Neural crest cell (in vitro differentiated cells): ENCODE results near the gene PLEKHM2. TPM values are rescaled to one million over a fixed set of nuclear protein-coding genes. Genes with fewer than 3 reads are reported as not detected.
A peak's percentile ranks its signal among the peaks of the same experiment; 100 is the strongest.

Source experiments
- DNase-seq: peaks from one replicate; pipeline ENCODE4 v3.0.0; 2021; ENCODE audit warnings: low read depth, mixed read lengths, low spot score
- H3K27ac Mint-ChIP-seq: one replicate; pipeline ENCODE4 v1.8.0; 2021; ENCODE audit warnings: mild to moderate bottlenecking, mixed read lengths; ENCODE audit not compliant: unreplicated experiment
- H3K27me3 Mint-ChIP-seq: 2 replicates; pipeline ENCODE4 v1.8.0; 2021; ENCODE audit warnings: low read depth, mild to moderate bottlenecking, mixed read lengths
- H3K36me3 Mint-ChIP-seq: 2 replicates; pipeline ENCODE4 v1.8.0; 2021; ENCODE audit warnings: low read depth, mild to moderate bottlenecking, mixed read lengths
- H3K4me1 Mint-ChIP-seq: 2 replicates; pipeline ENCODE4 v1.8.0; 2021; ENCODE audit warnings: mixed read lengths
- H3K4me3 Mint-ChIP-seq: one replicate; pipeline ENCODE4 v1.8.0; 2021; ENCODE audit warnings: mild to moderate bottlenecking, mixed read lengths
- H3K9me3 Mint-ChIP-seq: 2 replicates; pipeline ENCODE4 v1.8.0; 2021; ENCODE audit warnings: mixed read lengths
- total RNA-seq: library from RNA; stranded (reverse); gene quantifications from 2 replicates; pipeline ENCODE4 v1.2.1, GENCODE V29; 2021
- TF ChIP-seq, protein P1 (sequence below): fragments of 200-600 bp; sonication (generic); conservative IDR thresholded peaks from 2 replicates; pipeline ENCODE4 v1.5.0; 2021; ENCODE audit warnings: antibody characterized with exemption, mild to moderate bottlenecking

Gene PLEKHM2
- total RNA-seq, 1 donor from 2014 or later = 64.5 TPM

- Mint-ChIP-seq H3K4me1 (peaks cover 8% of the 10 kb centered on the region), H3K27ac (peak overlapping the region; percentile 84), H3K9me3 (no peaks in the 10 kb centered on the region), H3K36me3 (no peaks in the 10 kb centered on the region), H3K27me3 (no peaks in the 10 kb centered on the region), H3K4me3 (no peak overlapping the region)
- TF ChIP-seq, protein P1, sequence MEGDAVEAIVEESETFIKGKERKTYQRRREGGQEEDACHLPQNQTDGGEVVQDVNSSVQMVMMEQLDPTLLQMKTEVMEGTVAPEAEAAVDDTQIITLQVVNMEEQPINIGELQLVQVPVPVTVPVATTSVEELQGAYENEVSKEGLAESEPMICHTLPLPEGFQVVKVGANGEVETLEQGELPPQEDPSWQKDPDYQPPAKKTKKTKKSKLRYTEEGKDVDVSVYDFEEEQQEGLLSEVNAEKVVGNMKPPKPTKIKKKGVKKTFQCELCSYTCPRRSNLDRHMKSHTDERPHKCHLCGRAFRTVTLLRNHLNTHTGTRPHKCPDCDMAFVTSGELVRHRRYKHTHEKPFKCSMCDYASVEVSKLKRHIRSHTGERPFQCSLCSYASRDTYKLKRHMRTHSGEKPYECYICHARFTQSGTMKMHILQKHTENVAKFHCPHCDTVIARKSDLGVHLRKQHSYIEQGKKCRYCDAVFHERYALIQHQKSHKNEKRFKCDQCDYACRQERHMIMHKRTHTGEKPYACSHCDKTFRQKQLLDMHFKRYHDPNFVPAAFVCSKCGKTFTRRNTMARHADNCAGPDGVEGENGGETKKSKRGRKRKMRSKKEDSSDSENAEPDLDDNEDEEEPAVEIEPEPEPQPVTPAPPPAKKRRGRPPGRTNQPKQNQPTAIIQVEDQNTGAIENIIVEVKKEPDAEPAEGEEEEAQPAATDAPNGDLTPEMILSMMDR = no peak
- no peak for DNase-seq
Measured at GRCh38 chr1:15737324-15738319, 53.5 kb downstream of the PLEKHM2 start.

DNA sequence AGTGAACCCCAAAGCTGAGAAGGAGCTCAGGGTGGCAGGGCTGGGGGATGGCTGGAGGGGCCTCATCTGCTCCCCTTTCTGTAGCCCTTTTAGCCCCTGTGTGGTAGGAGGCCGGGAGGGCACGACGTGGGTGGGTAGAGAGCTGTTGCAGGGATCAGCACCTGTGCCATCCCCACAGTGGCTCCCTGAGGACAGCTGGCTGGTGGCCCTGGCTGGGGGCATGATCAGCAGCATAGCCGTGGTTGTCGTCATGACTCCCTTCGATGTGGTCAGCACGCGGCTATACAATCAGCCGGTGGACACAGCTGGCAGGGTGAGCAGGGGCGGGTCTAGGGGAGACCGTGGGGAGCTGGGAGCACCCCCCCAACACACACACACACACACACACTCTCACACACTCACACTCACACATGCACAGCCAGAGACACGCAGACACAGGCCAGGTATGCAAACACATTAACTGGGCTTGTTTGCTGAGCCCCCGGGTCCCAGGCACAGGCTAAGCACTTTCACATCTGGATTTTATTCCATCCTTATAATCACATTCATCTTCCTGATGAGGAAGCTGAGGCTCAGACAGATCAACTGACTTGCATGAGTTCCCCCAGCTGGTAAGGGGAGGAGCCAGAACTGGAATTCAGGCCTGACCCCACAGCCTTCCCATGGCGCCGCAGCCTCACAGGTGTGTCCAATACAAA is 54.4 kb downstream of the PLEKHM2 start:
- H3K4me1 Mint-ChIP-seq = peaks cover 8% of the 10 kb centered on the region
- H3K4me3 Mint-ChIP-seq = no peak overlapping the region
- TF ChIP-seq, protein P1 = no peak
- no peak overlapping the region for H3K27ac Mint-ChIP-seq
- H3K9me3 Mint-ChIP-seq = no peaks in the 10 kb centered on the region
- DNase-seq = no peak
- no peaks in the 10 kb centered on the region for H3K36me3 Mint-ChIP-seq
- H3K27me3 Mint-ChIP-seq = no peaks in the 10 kb centered on the region

DNA sequence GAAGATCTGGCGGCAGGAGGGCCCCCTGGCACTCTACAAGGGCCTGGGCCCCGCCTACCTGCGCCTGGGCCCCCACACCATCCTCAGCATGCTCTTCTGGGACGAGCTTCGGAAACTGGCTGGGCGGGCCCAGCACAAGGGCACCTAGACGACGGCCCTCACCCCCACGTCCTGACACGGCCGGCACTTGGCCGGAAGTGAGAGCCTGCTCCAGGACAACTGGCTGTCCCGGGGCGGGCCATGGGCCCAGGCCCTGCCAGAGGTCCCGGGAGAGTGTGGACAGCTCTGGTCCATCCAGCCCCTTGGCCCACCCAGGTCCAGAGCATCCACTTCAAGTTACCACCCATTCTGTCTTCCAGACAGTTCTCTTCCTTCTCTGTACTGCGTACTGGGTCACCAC is 55.1 kb downstream of the PLEKHM2 start:
- no peaks in the 10 kb centered on the region for H3K9me3 Mint-ChIP-seq
- H3K36me3 Mint-ChIP-seq = no peaks in the 10 kb centered on the region
- peaks cover 8% of the 10 kb centered on the region for H3K4me1 Mint-ChIP-seq
- TF ChIP-seq, protein P1 = no peak
- H3K27me3 Mint-ChIP-seq = no peaks in the 10 kb centered on the region
- H3K4me3 Mint-ChIP-seq = peak overlapping the region; percentile 32
- no peak for DNase-seq
- H3K27ac Mint-ChIP-seq = no peak overlapping the region

DNA sequence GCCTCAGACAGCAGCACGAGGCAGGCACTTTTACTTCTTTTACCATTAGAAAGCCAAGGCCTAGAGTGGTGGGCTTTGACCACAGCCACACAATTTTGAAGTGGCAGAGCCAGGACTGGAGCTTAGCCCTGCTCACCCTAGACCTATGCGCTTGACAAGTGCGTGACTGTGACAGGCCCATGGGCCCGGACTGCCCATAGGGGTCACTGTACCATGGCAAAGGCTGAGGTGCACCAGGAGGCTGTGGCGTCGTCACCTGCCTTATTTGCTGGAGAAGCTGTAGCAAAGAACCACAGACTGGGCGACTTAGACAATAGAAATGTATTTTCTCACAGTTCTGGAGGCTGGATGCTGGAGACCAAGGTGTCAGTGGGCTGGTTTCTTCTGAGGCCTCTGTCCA is 55.6 kb downstream of the PLEKHM2 start:
- no peak overlapping the region for H3K27ac Mint-ChIP-seq
- TF ChIP-seq, protein P1 = peak; percentile 21

DNA sequence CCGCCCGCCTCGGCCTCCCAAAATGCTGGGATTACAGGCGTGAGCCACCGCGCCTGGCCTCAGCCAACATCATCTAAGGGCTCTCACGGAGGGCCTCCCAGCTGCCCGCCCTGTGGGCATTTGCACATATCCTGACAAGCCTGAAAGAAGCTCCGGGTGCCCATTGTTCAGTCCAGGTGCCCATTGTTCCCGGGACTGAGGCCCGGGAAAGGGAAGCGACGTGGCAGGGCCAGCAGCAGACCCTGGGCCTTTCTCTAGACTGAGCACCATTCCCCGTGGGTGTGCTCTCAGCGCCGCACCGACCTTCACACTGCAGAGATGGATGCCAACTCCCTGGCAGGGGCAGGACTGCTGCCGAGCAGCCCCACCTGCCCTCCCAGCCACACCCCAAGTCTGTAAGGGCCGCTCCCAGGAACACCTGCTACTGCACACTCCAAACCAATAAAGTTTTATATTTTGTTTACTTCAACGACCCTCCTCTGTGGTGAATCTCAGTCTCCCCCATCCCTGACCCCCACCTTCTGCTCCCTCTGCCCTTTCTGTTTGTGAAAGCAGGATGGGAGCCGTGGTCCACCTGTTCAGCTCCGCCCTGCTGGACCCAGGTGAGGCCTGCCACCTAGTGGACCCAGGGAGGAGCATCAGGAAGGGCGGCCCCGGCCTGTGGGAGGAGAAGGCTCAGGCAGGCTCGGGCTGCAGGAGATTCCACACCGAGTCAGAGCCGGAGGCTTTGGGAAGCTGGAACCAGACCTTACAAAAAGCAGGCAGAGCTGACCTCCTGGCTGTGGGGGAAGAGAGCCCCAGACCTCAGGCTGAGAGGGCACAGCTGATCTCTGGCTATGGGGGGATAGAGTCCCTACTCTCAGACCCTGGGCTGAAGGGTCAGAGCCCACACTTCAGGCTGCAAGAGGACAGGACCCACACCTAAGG is 57.1 kb downstream of the PLEKHM2 start:
- H3K9me3 Mint-ChIP-seq = no peaks in the 10 kb centered on the region
- TF ChIP-seq, protein P1 = peak; percentile 83
- H3K27ac Mint-ChIP-seq = no peak overlapping the region
- H3K4me3 Mint-ChIP-seq = no peak overlapping the region
- H3K4me1 Mint-ChIP-seq = peaks cover 8% of the 10 kb centered on the region
- H3K36me3 Mint-ChIP-seq = no peaks in the 10 kb centered on the region
- peak; percentile 53 for DNase-seq
- no peaks in the 10 kb centered on the region for H3K27me3 Mint-ChIP-seq

More for the DNA sequence above, 55.6 kb downstream of the PLEKHM2 start:
- peaks cover 8% of the 10 kb centered on the region for H3K4me1 Mint-ChIP-seq
- H3K27me3 Mint-ChIP-seq = no peaks in the 10 kb centered on the region
- H3K36me3 Mint-ChIP-seq = no peaks in the 10 kb centered on the region
- H3K9me3 Mint-ChIP-seq = no peaks in the 10 kb centered on the region
- peak overlapping the region; percentile 32 for H3K4me3 Mint-ChIP-seq
- DNase-seq = no peak
